Prostate gland (tissue), 2 donors: ENCODE data around the gene ZIM2. TPM values are rescaled to one million over a fixed set of nuclear protein-coding genes. Genes with fewer than 3 reads are reported as not detected.

Experiments used
- DNase-seq: peaks from one replicate; pipeline ENCODE4 v3.0.0-alpha.2; 2019; ENCODE audit warnings: low spot score
- H3K27ac ChIP-seq, 2 donors: fragments of 200-600 bp; sonication (generic); 2 replicates each; pipeline ENCODE4 v1.5.1; 2017 to 2019
- H3K27me3 ChIP-seq: fragments of 200-600 bp; sonication (generic); replicated peaks from 2 replicates; pipeline ENCODE4 v1.5.1; 2019; ENCODE audit not compliant: insufficient read depth
- H3K36me3 ChIP-seq, 2 donors: fragments of 200-600 bp; sonication (generic); 1 replicate in 1 of 2; 2 replicates in 1 of 2; pipeline versions ENCODE4 v1.5.1 to v1.8.1; 2017 to 2019
- H3K4me1 ChIP-seq: fragments of 200-600 bp; sonication (generic); replicated peaks from 2 replicates; pipeline ENCODE4 v1.5.1; 2019
- H3K4me3 ChIP-seq, 2 donors: fragments of 200-600 bp; sonication (generic); 2 replicates each; pipeline ENCODE4 v1.5.1; 2017 to 2019
- H3K9me3 ChIP-seq: fragments of 200-600 bp; sonication (generic); 2 replicates; pipeline ENCODE4 v1.5.1; 2017
- CTCF ChIP-seq, 4 experiments: fragments of 200-600 bp in 2 of 4; fragments of 450-650 bp in 2 of 4; sonication (generic) in 2 of 4; IDR thresholded peaks; 1 replicate in 3 of 4; 2 replicates in 1 of 4; pipeline ENCODE4 v1.5.1; 2016 to 2019; ENCODE audit warnings: antibody characterized with exemption in 4 of 4, mild to moderate bottlenecking in 2 of 4, moderate library complexity in 2 of 4
- POLR2A ChIP-seq: fragments of 450-650 bp; IDR thresholded peaks from one replicate; pipeline ENCODE4 v1.6.1; 2016; ENCODE audit warnings: antibody characterized with exemption, mild to moderate bottlenecking
- POLR2AphosphoS5 ChIP-seq: sonication (generic); formaldehyde crosslinking; IDR thresholded peaks from one replicate; pipeline ENCODE4 v1.6.1; 2017; ENCODE audit warnings: antibody characterized with exemption
- WGBS: methylation state at CpG from one replicate; pipeline ENCODE4 v1.1.5; 2018; 5-methylcytosine and 5-hydroxymethylcytosine counted together
- intact Hi-C: fragments of 100-400 bp; cut with DNase I; formaldehyde crosslinking; loops from one replicate; pipeline ENCODE4 v1.14.2; 2022
- total RNA-seq, 2 donors: library from RNA; depleted of rRNA; stranded (reverse); fragments of >200 nt; gene quantifications; one replicate each; pipeline ENCODE4 v1.1.0, GENCODE V29; 2016

Gene ZIM2
- total RNA-seq, 2 donors from 2014 or later, result 0.64 to 5.2 TPM

GRCh38 chr19:56822755-56823154 is 17.8 kb downstream of the ZIM2 start:
- 90% methylated on average over 5 of the region's 5 CpGs for WGBS
- no peaks in the 10 kb centered on the region for H3K36me3 ChIP-seq
- TF ChIP-seq POLR2AphosphoS5, result no peak
- TF ChIP-seq POLR2A, result no peak

GRCh38 chr19:56821675-56822074 is 18.9 kb downstream of the ZIM2 start:
- DNase-seq, result no peak
- intact Hi-C loops, result no loop called here
- no peak for TF ChIP-seq POLR2A
- no peak for TF ChIP-seq CTCF (IDR thresholded peaks at IDR 0.05)
- TF ChIP-seq POLR2AphosphoS5, result no peak
- Histone ChIP-seq H3K4me1 (no peaks in the 10 kb centered on the region), H3K27me3 (no peaks in the 10 kb centered on the region), H3K4me3 (no peak overlapping the region), H3K9me3 (no peaks in the 10 kb centered on the region), H3K36me3 (no peaks in the 10 kb centered on the region), H3K27ac (no peak overlapping the region)
- WGBS, result 79% methylated on average over 6 of the region's 6 CpGs

More at GRCh38 chr19:56822755-56823154, 17.8 kb downstream of the ZIM2 start:
- H3K27me3 ChIP-seq, result no peaks in the 10 kb centered on the region
- H3K4me3 ChIP-seq, result no peak overlapping the region
- DNase-seq, result no peak
- H3K27ac ChIP-seq, result no peak overlapping the region
- intact Hi-C loops, result no loop called here
- H3K4me1 ChIP-seq, result no peaks in the 10 kb centered on the region
- H3K9me3 ChIP-seq, result no peaks in the 10 kb centered on the region

- no peaks in the 10 kb centered on the region for H3K27me3 ChIP-seq
- no peaks in the 10 kb centered on the region for H3K4me1 ChIP-seq
- H3K27ac ChIP-seq, result no peak overlapping the region
- intact Hi-C loops, result no loop called here
- WGBS, result 72% methylated on average over 5 of the region's 5 CpGs
- TF ChIP-seq POLR2A, result no peak
- no peak for TF ChIP-seq CTCF (IDR thresholded peaks at IDR 0.05)
- no peak for TF ChIP-seq POLR2AphosphoS5
- no peak overlapping the region for H3K4me3 ChIP-seq
- H3K9me3 ChIP-seq, result no peaks in the 10 kb centered on the region
- no peak for DNase-seq
- no peaks in the 10 kb centered on the region for H3K36me3 ChIP-seq
Measured at GRCh38 chr19:56821209-56821608, 19.3 kb downstream of the ZIM2 start.

- no peak overlapping the region for H3K4me3 ChIP-seq
- H3K9me3 ChIP-seq, result no peaks in the 10 kb centered on the region
- WGBS, result 83% methylated on average over 2 of the region's 2 CpGs
- H3K27me3 ChIP-seq, result no peaks in the 10 kb centered on the region
- H3K36me3 ChIP-seq, result no peaks in the 10 kb centered on the region
- DNase-seq, result no peak
- intact Hi-C loops, result no loop called here
- H3K27ac ChIP-seq, result no peak overlapping the region
- TF ChIP-seq CTCF (IDR thresholded peaks at IDR 0.05) (no peak), POLR2AphosphoS5 (no peak), POLR2A (no peak)
- no peaks in the 10 kb centered on the region for H3K4me1 ChIP-seq
Measured at GRCh38 chr19:56819166-56819565, 21.4 kb downstream of the ZIM2 start.

GRCh38 chr19:56814656-56815055 is 25.9 kb downstream of the ZIM2 start:
- intact Hi-C loops, result no loop called here
- Histone ChIP-seq H3K9me3 (no peaks in the 10 kb centered on the region), H3K4me1 (no peaks in the 10 kb centered on the region), H3K4me3 (no peak overlapping the region), H3K27me3 (no peaks in the 10 kb centered on the region), H3K36me3 (no peaks in the 10 kb centered on the region), H3K27ac (no peak overlapping the region)
- 87% methylated on average over 7 of the region's 7 CpGs for WGBS
- TF ChIP-seq CTCF (IDR thresholded peaks at IDR 0.05) (no peak), POLR2AphosphoS5 (no peak), POLR2A (no peak)
- DNase-seq, result no peak
